ENCODE measurements around the gene RNF113B.

- no peak for TF ChIP-seq RARG (CRISPR knock-in tag; IDR thresholded peaks at IDR 0.05; ENCODE audit: low read depth)
- no peak for TF ChIP-seq ZNF543 (CRISPR knock-in tag; IDR thresholded peaks at IDR 0.05)
- TF ChIP-seq EZH2 (conservative IDR thresholded peaks at IDR 0.05; ENCODE audit: low read depth, low read length) = no peak
- TF ChIP-seq SP140L (CRISPR knock-in tag; IDR thresholded peaks at IDR 0.05; ENCODE audit: borderline replicate concordance) = no peak
- TF ChIP-seq ELF4 (CRISPR knock-in tag; IDR thresholded peaks at IDR 0.05; ENCODE audit: borderline replicate concordance) = no peak
- no peak for TF ChIP-seq NCOA5 (CRISPR knock-in tag; IDR thresholded peaks at IDR 0.05)
- TF ChIP-seq MEIS1 (CRISPR knock-in tag; IDR thresholded peaks at IDR 0.05; ENCODE audit: borderline replicate concordance) = no peak
Observed at GRCh38 chr13:98198683-98199082, 21.6 kb upstream of the RNF113B start.
